Astrocyte of the cerebellum (primary cell): ENCODE measurements around the gene ADGRB3.

Source experiments
- DNase-seq: peaks from one replicate; pipeline ENCODE4 v3.0.0-alpha.2; 2011; ENCODE audit warnings: low read depth
- H3K4me3 ChIP-seq: 2 replicates; pipeline ENCODE4 v1.5.1; 2011; ENCODE audit warnings: mild to moderate bottlenecking, low read depth, low read length, moderate library complexity
- CTCF ChIP-seq: IDR thresholded peaks from 2 replicates; pipeline ENCODE4 v1.5.1; 2012; ENCODE audit warnings: low read length, low read depth, moderate library complexity, mild to moderate bottlenecking; ENCODE audit errors: missing control alignments
- in situ Hi-C: cut with HindIII; loops from 2 replicates; pipeline ENCODE4 v1.10.0; 2017; ENCODE audit warnings: low sequenced_read_pairs

The ADGRB3 gene

GRCh38 chr6:68634726-68635411 lies at the start of gene ADGRB3:
ADGRB3 (plus strand) TSS chr6:68635282; CDS start chr6:68638676, 3,394 bp downstream.
- in situ Hi-C loops = no loop called here
- peak; percentile 3 for TF ChIP-seq CTCF
- peak; percentile 66 for DNase-seq
- peak within 1 kb of the TSS; percentile 68 for H3K4me3 ChIP-seq

- H3K4me3 ChIP-seq = no peak overlapping the region
- TF ChIP-seq CTCF = no peak
- in situ Hi-C loops = no loop called here
- DNase-seq = no peak
Measured at GRCh38 chr6:68593558-68593957, 41.5 kb upstream of the ADGRB3 start.

- in situ Hi-C loops = no loop called here
- no peak for TF ChIP-seq CTCF
Measured at GRCh38 chr6:68597642-68598041, 37.4 kb upstream of the ADGRB3 start.

GRCh38 chr6:68615938-68616337 lies 19.1 kb upstream of the ADGRB3 start:
- in situ Hi-C loops = no loop called here
- DNase-seq = no peak
- no peak for TF ChIP-seq CTCF
- H3K4me3 ChIP-seq = no peak overlapping the region

More at GRCh38 chr6:68597642-68598041, 37.4 kb upstream of the ADGRB3 start:
- no peak overlapping the region for H3K4me3 ChIP-seq
- DNase-seq = no peak

DNA sequence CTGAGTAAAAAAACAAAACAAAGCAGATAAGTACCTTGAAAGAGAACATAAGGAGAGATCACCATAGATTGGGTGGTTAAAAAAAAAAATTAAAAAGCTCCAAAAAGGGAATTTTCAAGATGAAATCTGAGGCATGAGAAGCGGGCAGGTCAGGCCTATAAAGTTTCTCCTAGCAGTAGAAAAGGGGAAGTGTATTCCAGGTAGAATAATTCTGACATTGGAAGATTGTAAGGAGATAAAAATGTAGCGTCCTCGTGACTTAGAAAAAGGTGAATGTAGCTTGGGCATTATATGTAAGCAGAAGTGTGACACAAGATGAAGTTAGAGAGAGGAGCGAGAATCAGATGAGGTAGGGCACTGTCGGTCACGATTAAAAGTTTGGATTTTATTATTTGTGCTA lies 9.1 kb upstream of the ADGRB3 start:
- H3K4me3 ChIP-seq = no peak overlapping the region
- TF ChIP-seq CTCF = no peak
- no peak for DNase-seq
- in situ Hi-C loops = no loop called here

DNA sequence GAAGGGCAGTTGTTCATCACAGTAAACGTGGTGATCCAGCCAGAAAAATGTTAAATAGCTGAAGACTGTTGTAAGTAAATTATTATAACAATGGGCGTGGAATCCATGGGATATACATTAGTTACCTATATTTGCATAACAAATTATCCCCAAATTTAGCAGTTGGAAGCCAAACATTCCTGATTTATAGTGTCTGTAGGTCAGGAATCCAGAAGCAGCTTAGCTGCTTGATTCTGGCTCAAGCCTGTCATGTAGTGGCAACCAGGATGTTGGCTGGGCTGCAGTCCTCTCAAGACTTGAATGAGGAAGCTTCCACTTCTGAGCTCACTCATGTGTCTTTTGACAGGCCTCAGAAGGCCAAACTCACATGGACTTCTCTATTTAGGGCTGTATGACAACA lies 6.9 kb upstream of the ADGRB3 start:
- in situ Hi-C loops = no loop called here
- no peak for DNase-seq
- no peak overlapping the region for H3K4me3 ChIP-seq
- no peak for TF ChIP-seq CTCF
